ENCODE results near the gene KHK. TPM values are rescaled to one million over a fixed set of nuclear protein-coding genes. Genes with fewer than 3 reads are reported as not detected.

The KHK gene
- total and polyA plus RNA-seq, 7 donors: 1.6 to 12.7 (median 3.9) TPM

DNA sequence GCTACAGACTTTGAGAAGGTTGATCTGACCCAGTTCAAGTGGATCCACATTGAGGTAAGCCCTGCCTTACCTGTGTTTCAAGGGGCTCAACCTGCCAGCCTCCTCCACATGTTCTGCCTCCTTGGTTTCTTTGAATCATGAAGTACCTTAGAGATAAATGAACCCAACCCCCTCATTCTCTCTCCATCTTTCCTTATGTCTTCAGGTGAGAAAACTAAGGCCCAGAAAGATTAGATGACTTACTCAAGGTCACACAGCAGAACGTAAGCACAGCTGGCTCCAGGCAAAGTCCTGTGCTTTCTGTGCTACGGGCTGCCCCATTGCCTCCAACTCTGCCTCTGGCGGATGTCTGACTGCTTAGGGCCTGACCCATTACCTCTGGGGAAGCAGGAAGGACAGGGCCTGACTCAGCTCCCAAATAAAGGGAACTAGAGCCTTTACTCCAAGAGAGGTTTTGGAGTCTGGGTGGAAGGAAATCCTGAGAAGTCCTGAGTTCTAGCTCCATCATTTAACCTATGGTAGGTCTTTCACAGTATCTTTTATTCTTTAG is 10.3 kb downstream of the KHK start:
- H3K4me3 ChIP-seq: no peak overlapping the region
- no peaks in the 10 kb centered on the region for H3K9me3 ChIP-seq
- H3K27ac ChIP-seq: peak overlapping the region in 1 of 4 donors; percentile 25
- H3K27me3 ChIP-seq: no peaks in the 10 kb centered on the region
- no peaks in the 10 kb centered on the region for H3K36me3 ChIP-seq
- DNase-seq: no peak
- WGBS, 2 donors: 80 to 81% methylated on average over 3 of the region's 3 CpGs
- TF ChIP-seq POLR2A (IDR thresholded peaks at IDR 0.05) (no peak), POLR2AphosphoS5 (IDR thresholded peaks at IDR 0.05) (no peak), EP300 (IDR thresholded peaks at IDR 0.05) (no peak)
- TF ChIP-seq, protein P1, sequence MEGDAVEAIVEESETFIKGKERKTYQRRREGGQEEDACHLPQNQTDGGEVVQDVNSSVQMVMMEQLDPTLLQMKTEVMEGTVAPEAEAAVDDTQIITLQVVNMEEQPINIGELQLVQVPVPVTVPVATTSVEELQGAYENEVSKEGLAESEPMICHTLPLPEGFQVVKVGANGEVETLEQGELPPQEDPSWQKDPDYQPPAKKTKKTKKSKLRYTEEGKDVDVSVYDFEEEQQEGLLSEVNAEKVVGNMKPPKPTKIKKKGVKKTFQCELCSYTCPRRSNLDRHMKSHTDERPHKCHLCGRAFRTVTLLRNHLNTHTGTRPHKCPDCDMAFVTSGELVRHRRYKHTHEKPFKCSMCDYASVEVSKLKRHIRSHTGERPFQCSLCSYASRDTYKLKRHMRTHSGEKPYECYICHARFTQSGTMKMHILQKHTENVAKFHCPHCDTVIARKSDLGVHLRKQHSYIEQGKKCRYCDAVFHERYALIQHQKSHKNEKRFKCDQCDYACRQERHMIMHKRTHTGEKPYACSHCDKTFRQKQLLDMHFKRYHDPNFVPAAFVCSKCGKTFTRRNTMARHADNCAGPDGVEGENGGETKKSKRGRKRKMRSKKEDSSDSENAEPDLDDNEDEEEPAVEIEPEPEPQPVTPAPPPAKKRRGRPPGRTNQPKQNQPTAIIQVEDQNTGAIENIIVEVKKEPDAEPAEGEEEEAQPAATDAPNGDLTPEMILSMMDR (IDR thresholded peaks at IDR 0.05): no peak
- intact Hi-C loops (cut with DNase I): no loop called here
- peaks cover 0 to 12% (median 6%) of the 10 kb centered on the region in 4 donors for H3K4me1 ChIP-seq

DNA sequence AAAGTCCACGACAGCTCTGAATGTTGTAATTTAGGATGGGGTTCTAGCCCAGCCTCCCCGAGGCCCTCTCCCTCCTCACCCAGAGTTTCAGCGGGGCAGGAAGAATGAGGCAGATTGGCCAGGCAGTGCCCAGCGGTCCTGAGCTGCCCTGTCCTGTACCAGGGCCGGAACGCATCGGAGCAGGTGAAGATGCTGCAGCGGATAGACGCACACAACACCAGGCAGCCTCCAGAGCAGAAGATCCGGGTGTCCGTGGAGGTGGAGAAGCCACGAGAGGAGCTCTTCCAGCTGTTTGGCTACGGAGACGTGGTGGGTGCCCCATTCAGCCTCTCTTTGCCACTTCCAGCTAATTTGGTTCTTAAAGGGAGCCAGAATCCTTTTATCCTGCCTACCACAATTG is 10.8 kb downstream of the KHK start:
- H3K4me3 ChIP-seq: no peak overlapping the region
- intact Hi-C loops (cut with DNase I): no loop called here
- TF ChIP-seq EP300 (IDR thresholded peaks at IDR 0.05): no peak
- no peak for TF ChIP-seq POLR2A (IDR thresholded peaks at IDR 0.05)
- TF ChIP-seq, protein P1 (IDR thresholded peaks at IDR 0.05): no peak
- TF ChIP-seq POLR2AphosphoS5 (IDR thresholded peaks at IDR 0.05): no peak
- no peaks in the 10 kb centered on the region for H3K36me3 ChIP-seq
- H3K9me3 ChIP-seq: no peaks in the 10 kb centered on the region
- peaks cover 0 to 12% (median 6%) of the 10 kb centered on the region in 4 donors for H3K4me1 ChIP-seq
- WGBS, 2 donors: 94 to 95% methylated on average over 14 of the region's 14 CpGs
- no peak for DNase-seq
- H3K27ac ChIP-seq: no peak overlapping the region
- no peaks in the 10 kb centered on the region for H3K27me3 ChIP-seq

DNA sequence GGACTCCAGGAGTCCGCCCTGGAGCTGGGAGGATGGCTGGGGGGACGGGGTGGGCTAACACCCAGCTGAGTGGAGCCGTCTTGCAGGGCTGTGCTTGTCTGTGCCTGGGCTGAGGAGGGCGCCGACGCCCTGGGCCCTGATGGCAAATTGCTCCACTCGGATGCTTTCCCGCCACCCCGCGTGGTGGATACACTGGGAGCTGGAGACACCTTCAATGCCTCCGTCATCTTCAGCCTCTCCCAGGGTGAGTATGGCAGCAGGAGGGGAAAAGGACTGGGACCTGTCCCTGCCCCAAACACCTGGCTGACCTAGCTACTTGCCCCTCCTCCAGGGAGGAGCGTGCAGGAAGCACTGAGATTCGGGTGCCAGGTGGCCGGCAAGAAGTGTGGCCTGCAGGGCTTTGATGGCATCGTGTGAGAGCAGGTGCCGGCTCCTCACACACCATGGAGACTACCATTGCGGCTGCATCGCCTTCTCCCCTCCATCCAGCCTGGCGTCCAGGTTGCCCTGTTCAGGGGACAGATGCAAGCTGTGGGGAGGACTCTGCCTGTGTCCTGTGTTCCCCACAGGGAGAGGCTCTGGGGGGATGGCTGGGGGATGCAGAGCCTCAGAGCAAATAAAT is 12.9 kb downstream of the KHK start:
- TF ChIP-seq EP300 (IDR thresholded peaks at IDR 0.05) (no peak), POLR2AphosphoS5 (IDR thresholded peaks at IDR 0.05) (no peak), POLR2A (IDR thresholded peaks at IDR 0.05) (no peak)
- TF ChIP-seq, protein P1 (IDR thresholded peaks at IDR 0.05): no peak
- no peaks in the 10 kb centered on the region for H3K36me3 ChIP-seq
- H3K4me1 ChIP-seq: peaks cover 0 to 12% (median 6%) of the 10 kb centered on the region in 4 donors
- H3K27me3 ChIP-seq: peaks cover 0 to 11% (median 0%) of the 10 kb centered on the region in 3 donors
- intact Hi-C loops (cut with DNase I): loop anchor here (2.0 kb wide), 1 partner anchor 91 kb away; no protein-coding TSS in a partner anchor
- no peaks in the 10 kb centered on the region for H3K9me3 ChIP-seq
- H3K4me3 ChIP-seq: no peak overlapping the region
- no peak for DNase-seq
- H3K27ac ChIP-seq: no peak overlapping the region
- 94% methylated on average over 19 of the region's 19 CpGs for WGBS, 2 donors

DNA sequence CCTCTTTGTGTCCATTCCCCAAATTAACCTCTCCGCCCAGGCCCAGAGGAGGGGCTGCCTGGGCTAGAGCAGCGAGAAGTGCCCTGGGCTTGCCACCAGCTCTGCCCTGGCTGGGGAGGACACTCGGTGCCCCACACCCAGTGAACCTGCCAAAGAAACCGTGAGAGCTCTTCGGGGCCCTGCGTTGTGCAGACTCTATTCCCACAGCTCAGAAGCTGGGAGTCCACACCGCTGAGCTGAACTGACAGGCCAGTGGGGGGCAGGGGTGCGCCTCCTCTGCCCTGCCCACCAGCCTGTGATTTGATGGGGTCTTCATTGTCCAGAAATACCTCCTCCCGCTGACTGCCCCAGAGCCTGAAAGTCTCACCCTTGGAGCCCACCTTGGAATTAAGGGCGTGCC is 13.5 kb downstream of the KHK start:
- 90 to 92% methylated on average over 10 of the region's 10 CpGs for WGBS, 2 donors
- Histone ChIP-seq H3K27me3 (peaks cover 0 to 17% (median 0%) of the 10 kb centered on the region in 3 donors), H3K36me3 (no peaks in the 10 kb centered on the region), H3K27ac (no peak overlapping the region), H3K9me3 (no peaks in the 10 kb centered on the region), H3K4me1 (peaks cover 0 to 12% (median 6%) of the 10 kb centered on the region in 4 donors), H3K4me3 (no peak overlapping the region)
- no peak for DNase-seq
- TF ChIP-seq POLR2AphosphoS5 (IDR thresholded peaks at IDR 0.05) (no peak), POLR2A (IDR thresholded peaks at IDR 0.05) (no peak), EP300 (IDR thresholded peaks at IDR 0.05) (no peak)
- TF ChIP-seq, protein P1 (IDR thresholded peaks at IDR 0.05): no peak
- intact Hi-C loops (cut with DNase I): no loop called here
